Fibroblast of lung (primary cell): ENCODE data around the gene GPR55.

Source experiments
- CTCF ChIP-seq, 2 donors: IDR thresholded peaks in 1 of 2; conservative IDR thresholded peaks in 1 of 2; 1 replicate in 1 of 2; 2 replicates in 1 of 2; pipeline ENCODE4 v1.5.1; 2011 to 2012; ENCODE audit warnings: low read length in 2 of 2, control low read depth in 1 of 2, inconsistent platforms in 1 of 2, low read depth in 1 of 2, mild to moderate bottlenecking in 1 of 2
- EZH2 ChIP-seq: IDR thresholded peaks from 2 replicates; pipeline ENCODE4 v1.5.1; 2012; ENCODE audit warnings: low read length, control low read depth, mild to moderate bottlenecking; ENCODE audit errors: missing control alignments

- TF ChIP-seq CTCF (conservative IDR thresholded peaks at IDR 0.05 in 1 of 2, IDR thresholded peaks at IDR 0.05 in 1 of 2; ENCODE audit: low read depth in 1 of 2, low read length in 2 of 2), result no peak
- no peak for TF ChIP-seq EZH2
These were observed 18.2 kb upstream of the GPR55 start for GRCh38 chr2:230942920-230943896.
